ENCODE data around the gene YBX1.
"Not testable (repeated sequence)": the region's sequence is repeated elsewhere in the genome, so short reads cannot be mapped to it uniquely, and the experiment has no call there.

YBX1 gene

DNA sequence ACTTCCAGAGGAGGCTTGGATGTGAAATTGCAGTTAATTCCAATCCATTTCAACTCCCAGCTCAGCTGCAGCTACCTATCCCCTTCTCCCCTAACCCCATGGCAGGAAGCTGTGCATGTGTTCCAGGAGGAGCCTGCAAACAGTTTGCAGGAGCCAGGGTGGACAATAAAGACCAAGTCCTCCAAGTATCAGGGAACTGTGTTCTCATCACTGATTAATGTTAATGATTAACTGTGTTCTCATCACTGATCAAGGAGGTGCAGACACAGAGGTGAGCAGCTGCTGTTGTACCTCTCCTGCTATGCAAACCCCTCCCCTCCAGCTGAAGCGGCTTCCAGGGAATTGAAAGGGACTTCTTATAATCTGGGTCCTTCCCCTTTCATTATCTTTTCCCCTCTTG lies 38.6 kb downstream of the YBX1 start:
- Histone ChIP-seq H3K4me3 (ENCODE audit: low read depth, low read length, poor library complexity, severe bottlenecking) (no peak overlapping the region), H3K36me3 (ENCODE audit: insufficient read depth, low read length) (peaks cover 5% of the 10 kb centered on the region), H3K9ac (ENCODE audit: low read length) (no peak overlapping the region), H3F3A (ENCODE audit: insufficient read depth, low read length) (no peaks in the 10 kb centered on the region), H4K20me1 (ENCODE audit: insufficient read depth, low read length) (no peaks in the 10 kb centered on the region), H3K4me1 (ENCODE audit: insufficient read depth, low read length, severe bottlenecking) (no peaks in the 10 kb centered on the region), H3K27ac (ENCODE audit: low read depth, low read length, poor library complexity, severe bottlenecking) (no peak overlapping the region), H3K9me2 (ENCODE audit: low read depth, low read length) (no peaks in the 10 kb centered on the region), H2AFZ (ENCODE audit: low read length) (no peak overlapping the region), H3K4me2 (ENCODE audit: low read length) (no peak overlapping the region), H3K79me2 (ENCODE audit: insufficient read depth, low read length) (no peaks in the 10 kb centered on the region), H3K9me3 (ENCODE audit: low read length) (no peaks in the 10 kb centered on the region), H3K27me3 (ENCODE audit: insufficient read depth, low read length) (no peaks in the 10 kb centered on the region)
- TF ChIP-seq, protein P1, sequence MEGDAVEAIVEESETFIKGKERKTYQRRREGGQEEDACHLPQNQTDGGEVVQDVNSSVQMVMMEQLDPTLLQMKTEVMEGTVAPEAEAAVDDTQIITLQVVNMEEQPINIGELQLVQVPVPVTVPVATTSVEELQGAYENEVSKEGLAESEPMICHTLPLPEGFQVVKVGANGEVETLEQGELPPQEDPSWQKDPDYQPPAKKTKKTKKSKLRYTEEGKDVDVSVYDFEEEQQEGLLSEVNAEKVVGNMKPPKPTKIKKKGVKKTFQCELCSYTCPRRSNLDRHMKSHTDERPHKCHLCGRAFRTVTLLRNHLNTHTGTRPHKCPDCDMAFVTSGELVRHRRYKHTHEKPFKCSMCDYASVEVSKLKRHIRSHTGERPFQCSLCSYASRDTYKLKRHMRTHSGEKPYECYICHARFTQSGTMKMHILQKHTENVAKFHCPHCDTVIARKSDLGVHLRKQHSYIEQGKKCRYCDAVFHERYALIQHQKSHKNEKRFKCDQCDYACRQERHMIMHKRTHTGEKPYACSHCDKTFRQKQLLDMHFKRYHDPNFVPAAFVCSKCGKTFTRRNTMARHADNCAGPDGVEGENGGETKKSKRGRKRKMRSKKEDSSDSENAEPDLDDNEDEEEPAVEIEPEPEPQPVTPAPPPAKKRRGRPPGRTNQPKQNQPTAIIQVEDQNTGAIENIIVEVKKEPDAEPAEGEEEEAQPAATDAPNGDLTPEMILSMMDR (IDR thresholded peaks at IDR 0.05; ENCODE audit: low read length), result no peak
- TF ChIP-seq EZH2 (IDR thresholded peaks at IDR 0.05; ENCODE audit: borderline replicate concordance, low read length), result no peak

DNA sequence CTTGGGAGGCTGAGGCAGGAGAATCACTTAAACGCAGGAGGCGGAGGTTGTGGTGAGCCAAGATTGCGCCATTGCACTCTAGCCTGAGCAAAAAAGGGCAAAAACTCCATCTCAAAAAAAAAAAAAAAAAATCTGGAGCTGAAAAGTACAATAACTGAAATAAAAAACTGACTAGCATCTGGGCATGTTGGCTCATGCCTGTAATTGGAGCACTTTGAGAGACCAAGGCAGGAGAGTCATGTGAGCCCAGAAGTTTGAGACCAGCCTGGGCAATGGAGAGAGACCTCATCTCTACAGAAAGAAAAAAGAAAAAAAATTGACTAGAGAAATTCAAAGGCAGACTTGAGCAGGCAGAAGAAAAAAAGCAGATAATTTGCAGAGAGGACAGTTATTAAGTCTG lies 39.7 kb downstream of the YBX1 start:
- H2AFZ ChIP-seq (ENCODE audit: low read length), result no peak overlapping the region
- TF ChIP-seq, protein P1 (IDR thresholded peaks at IDR 0.05; ENCODE audit: low read length), result no peak
- TF ChIP-seq EZH2 (IDR thresholded peaks at IDR 0.05; ENCODE audit: borderline replicate concordance, low read length), result no peak
- no peaks in the 10 kb centered on the region for H3F3A ChIP-seq (ENCODE audit: insufficient read depth, low read length)
- H4K20me1 ChIP-seq (ENCODE audit: insufficient read depth, low read length), result no peaks in the 10 kb centered on the region
- no peaks in the 10 kb centered on the region for H3K36me3 ChIP-seq (ENCODE audit: insufficient read depth, low read length)
- no peak overlapping the region for H3K9ac ChIP-seq (ENCODE audit: low read length)
- H3K27ac ChIP-seq (ENCODE audit: low read depth, low read length, poor library complexity, severe bottlenecking), result no peak overlapping the region
- H3K4me3 ChIP-seq (ENCODE audit: low read depth, low read length, poor library complexity, severe bottlenecking), result no peak overlapping the region
- H3K9me3 ChIP-seq (ENCODE audit: low read length), result no peaks in the 10 kb centered on the region
- H3K4me2 ChIP-seq (ENCODE audit: low read length), result no peak overlapping the region
- no peaks in the 10 kb centered on the region for H3K9me2 ChIP-seq (ENCODE audit: low read depth, low read length)
- H3K4me1 ChIP-seq (ENCODE audit: insufficient read depth, low read length, severe bottlenecking), result no peaks in the 10 kb centered on the region
- no peaks in the 10 kb centered on the region for H3K79me2 ChIP-seq (ENCODE audit: insufficient read depth, low read length)
- no peaks in the 10 kb centered on the region for H3K27me3 ChIP-seq (ENCODE audit: insufficient read depth, low read length)

DNA sequence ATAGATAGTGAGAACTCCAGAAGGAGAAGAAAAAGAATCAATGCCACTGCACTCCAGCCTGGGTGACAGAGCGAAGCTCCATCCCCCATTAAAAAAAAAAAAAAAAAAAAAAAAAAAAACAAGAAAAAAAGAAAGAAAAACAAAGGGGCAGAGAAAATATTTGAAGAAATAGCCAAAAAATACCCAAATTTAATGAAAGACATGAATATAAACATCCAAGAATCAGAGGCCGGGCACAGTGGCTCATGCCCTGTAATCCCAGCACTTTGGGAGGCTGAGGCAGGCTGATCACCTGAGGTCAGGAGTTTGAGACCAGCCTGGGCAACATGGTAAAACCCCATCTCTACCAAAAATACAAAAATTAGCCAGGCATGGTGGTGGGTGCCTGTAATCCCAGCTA lies 40.2 kb downstream of the YBX1 start:
- H4K20me1 ChIP-seq (ENCODE audit: insufficient read depth, low read length); H3K36me3 ChIP-seq (ENCODE audit: insufficient read depth, low read length); H3K27ac ChIP-seq (ENCODE audit: low read depth, low read length, poor library complexity, severe bottlenecking); H3K9me2 ChIP-seq (ENCODE audit: low read depth, low read length); H3F3A ChIP-seq (ENCODE audit: insufficient read depth, low read length); H3K27me3 ChIP-seq (ENCODE audit: insufficient read depth, low read length); H3K4me3 ChIP-seq (ENCODE audit: low read depth, low read length, poor library complexity, severe bottlenecking); H3K79me2 ChIP-seq (ENCODE audit: insufficient read depth, low read length); H3K4me2 ChIP-seq (ENCODE audit: low read length); H3K4me1 ChIP-seq (ENCODE audit: insufficient read depth, low read length, severe bottlenecking); H3K9ac ChIP-seq (ENCODE audit: low read length); H3K9me3 ChIP-seq (ENCODE audit: low read length); H2AFZ ChIP-seq (ENCODE audit: low read length): not testable (repeated sequence)

DNA sequence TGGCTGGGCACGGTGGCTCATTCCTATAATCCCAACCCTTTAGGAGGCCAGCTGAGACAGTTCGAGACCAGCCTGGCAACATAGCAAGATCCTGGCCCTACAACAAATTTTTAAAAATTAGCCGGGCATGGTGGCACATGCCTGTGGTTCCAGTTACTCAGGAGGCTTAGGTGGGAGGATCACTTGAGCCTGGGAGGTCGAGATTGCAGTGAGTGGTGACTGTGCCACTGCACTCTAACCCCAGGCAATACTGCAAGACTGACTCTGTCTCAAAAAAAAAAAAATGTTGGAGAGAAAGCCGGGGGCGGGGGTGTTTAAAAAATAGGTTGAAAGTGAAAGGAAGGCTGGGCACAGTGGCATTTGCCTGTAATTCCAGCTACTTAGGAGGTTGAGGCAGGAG lies 41.3 kb downstream of the YBX1 start:
- Histone ChIP-seq H3K4me1 (ENCODE audit: insufficient read depth, low read length, severe bottlenecking) (no peaks in the 10 kb centered on the region), H3K4me3 (ENCODE audit: low read depth, low read length, poor library complexity, severe bottlenecking) (no peak overlapping the region), H3F3A (ENCODE audit: insufficient read depth, low read length) (no peaks in the 10 kb centered on the region), H3K27ac (ENCODE audit: low read depth, low read length, poor library complexity, severe bottlenecking) (no peak overlapping the region), H3K9ac (ENCODE audit: low read length) (no peak overlapping the region), H3K4me2 (ENCODE audit: low read length) (no peak overlapping the region), H3K9me3 (ENCODE audit: low read length) (no peaks in the 10 kb centered on the region), H2AFZ (ENCODE audit: low read length) (no peak overlapping the region), H3K27me3 (ENCODE audit: insufficient read depth, low read length) (no peaks in the 10 kb centered on the region), H3K79me2 (ENCODE audit: insufficient read depth, low read length) (no peaks in the 10 kb centered on the region), H4K20me1 (ENCODE audit: insufficient read depth, low read length) (no peaks in the 10 kb centered on the region), H3K36me3 (ENCODE audit: insufficient read depth, low read length) (no peaks in the 10 kb centered on the region), H3K9me2 (ENCODE audit: low read depth, low read length) (no peaks in the 10 kb centered on the region)
- TF ChIP-seq, protein P1 (IDR thresholded peaks at IDR 0.05; ENCODE audit: low read length), result no peak
- TF ChIP-seq EZH2 (IDR thresholded peaks at IDR 0.05; ENCODE audit: borderline replicate concordance, low read length), result no peak

DNA sequence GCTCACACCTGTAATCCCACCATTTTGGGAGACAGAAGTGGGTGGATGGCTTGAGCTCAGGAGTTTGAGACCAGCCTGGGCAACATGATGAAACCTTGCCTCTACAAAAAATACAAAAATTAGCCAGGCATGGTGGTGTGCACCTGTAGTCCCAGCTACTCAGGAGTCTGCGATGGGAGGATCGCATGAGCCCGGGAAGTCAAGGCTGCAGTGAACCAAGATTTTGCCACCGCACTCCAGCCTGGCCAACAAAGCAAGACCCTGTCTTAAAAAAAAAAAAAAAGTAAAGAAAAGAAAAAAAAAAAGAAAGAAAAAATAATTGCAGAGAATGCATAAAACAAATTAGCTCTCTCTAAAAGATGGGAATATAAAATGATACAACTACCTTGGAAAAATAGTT lies 43.6 kb downstream of the YBX1 start:
- H3K27me3 ChIP-seq (ENCODE audit: insufficient read depth, low read length); H3K9me2 ChIP-seq (ENCODE audit: low read depth, low read length); H3K4me2 ChIP-seq (ENCODE audit: low read length); H3K36me3 ChIP-seq (ENCODE audit: insufficient read depth, low read length); H3K4me1 ChIP-seq (ENCODE audit: insufficient read depth, low read length, severe bottlenecking); H3K79me2 ChIP-seq (ENCODE audit: insufficient read depth, low read length); H3K9me3 ChIP-seq (ENCODE audit: low read length); H4K20me1 ChIP-seq (ENCODE audit: insufficient read depth, low read length); H3K9ac ChIP-seq (ENCODE audit: low read length); H3K27ac ChIP-seq (ENCODE audit: low read depth, low read length, poor library complexity, severe bottlenecking); H2AFZ ChIP-seq (ENCODE audit: low read length); H3K4me3 ChIP-seq (ENCODE audit: low read depth, low read length, poor library complexity, severe bottlenecking); H3F3A ChIP-seq (ENCODE audit: insufficient read depth, low read length): not testable (repeated sequence)
